HG03442 (cell line): ENCODE data around the gene SCML1.
"Not testable (repeated sequence)": the region's sequence is repeated elsewhere in the genome, so short reads cannot be mapped to it uniquely, and the experiment has no call there.

ENCODE experiments used
- ATAC-seq: cut with Tn5 transposase; IDR thresholded peaks from one replicate; pipeline ENCODE4 v1.9.1; 2021; ENCODE audit warnings: mild to moderate bottlenecking, moderate library complexity; ENCODE audit not compliant: unreplicated experiment

SCML1 gene

DNA sequence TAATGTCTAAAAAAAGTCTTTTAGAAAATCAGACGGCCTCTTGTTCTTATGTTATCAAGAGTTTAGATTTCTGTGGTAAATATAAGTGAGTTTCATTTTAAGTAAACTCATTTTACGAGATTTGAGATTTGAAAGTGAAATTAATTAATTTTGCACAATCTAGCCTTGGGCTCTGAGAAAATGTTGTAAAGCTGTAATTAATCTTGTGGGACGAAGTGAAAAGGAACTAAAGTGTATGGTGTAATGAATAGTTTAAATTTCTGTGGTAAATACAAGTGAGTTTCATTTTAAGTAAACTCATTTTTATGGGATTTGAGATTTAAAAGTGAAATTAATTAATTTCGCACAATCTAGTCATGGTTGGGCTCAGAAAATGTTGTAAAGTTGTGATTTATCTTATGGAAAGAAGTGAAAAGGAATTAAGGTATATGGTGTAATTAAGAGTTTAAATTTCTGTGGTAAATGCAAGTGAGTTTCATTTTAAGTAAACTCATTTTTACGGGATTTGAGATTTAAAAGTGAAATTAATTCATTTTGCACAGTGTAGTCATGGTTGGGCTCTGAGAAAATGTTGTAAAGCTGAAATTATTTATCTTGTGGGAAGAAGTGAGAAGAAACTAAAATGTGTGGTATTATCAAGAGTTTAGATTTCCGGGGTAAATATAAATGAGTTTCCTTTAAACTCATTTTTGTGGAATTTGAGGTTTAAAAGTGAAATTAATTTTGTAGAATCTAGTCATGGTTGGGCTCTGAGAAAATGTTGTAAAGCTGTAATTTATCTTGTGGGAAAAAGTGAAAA lies 1.6 kb downstream of the SCML1 start:
- ATAC-seq = no peak

DNA sequence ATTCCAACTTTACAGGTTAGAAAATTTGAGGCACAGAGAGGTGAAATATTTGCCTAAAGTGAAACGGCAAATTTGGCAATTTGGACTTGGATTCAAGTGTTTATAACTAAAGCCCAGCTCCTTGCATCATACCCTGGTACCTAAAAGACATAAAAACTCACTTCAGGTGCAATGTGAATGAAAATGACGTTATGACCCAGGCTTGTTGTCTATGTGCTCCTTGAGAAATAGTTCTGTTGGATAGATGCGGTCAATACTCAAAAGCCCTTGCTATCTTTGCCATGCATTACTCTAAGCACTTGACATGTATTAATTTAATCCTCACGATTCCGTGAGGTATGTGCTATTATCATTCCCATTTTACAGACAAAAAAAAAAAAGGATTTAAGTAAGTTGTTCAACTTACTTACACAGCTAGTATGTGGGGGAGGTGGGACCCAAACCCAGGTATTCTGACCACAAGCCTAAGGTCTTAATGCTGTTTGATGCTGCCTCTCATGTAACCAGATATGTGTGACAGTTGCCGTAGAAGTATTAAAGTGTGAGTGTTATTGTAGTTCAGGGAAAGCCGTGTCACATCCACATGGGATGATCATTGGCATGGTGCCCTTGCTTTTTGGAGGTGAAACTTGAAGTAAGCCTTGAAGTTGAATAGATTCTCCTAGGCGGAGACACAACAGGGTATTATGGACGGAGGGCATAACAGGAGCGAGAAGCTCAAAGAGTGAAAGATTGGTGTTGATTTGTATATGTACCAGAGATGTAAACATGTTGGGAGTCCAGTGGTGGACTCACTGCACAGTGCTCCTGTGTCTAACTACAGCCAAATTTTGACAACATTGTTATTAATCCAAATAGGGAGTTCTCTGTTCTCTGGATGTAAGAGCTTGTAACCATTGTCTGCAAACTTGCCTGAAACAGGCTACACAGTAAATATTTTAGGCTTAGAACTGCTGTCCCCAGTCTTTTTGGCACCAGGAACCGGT lies 3.1 kb downstream of the SCML1 start:
- no peak for ATAC-seq

DNA sequence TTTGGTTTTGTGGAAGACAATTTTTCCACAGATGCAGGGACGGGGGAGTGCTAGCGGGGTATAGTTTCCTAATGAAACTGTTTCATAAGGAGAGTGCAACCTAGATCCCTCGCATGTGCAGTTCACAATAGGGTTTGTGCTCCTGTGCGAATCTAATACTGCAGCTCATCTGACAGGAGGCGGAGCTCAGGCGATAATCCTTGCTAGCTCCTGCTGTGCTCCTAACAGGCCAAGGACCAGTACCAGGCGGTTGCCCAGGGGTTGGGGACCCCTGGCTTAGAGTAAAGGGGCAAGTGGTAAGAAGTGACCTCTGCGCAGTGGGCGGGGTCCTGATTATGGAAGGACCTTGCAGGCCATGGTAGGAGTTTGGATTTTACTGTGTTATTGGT lies 3.8 kb downstream of the SCML1 start:
- no peak for ATAC-seq

DNA sequence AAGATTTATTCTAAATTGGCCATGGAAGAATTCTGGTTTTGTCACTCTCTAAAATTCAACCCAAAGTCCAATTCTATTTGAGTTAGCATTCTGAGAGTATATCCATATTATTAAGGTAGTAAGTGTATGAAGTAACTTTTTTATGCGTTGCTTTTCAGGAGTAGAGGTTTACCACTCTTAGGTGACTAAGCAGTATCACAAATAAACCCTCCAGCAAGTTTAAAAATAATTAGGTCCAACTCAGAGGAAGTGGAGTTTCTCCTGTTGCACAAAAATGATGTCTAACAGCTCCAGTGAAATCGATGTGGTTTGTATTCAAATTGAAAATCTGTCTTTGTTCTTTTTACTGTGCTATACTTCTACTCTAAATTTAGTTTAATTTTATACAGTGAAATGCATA lies 6.6 kb downstream of the SCML1 start:
- no peak for ATAC-seq

DNA sequence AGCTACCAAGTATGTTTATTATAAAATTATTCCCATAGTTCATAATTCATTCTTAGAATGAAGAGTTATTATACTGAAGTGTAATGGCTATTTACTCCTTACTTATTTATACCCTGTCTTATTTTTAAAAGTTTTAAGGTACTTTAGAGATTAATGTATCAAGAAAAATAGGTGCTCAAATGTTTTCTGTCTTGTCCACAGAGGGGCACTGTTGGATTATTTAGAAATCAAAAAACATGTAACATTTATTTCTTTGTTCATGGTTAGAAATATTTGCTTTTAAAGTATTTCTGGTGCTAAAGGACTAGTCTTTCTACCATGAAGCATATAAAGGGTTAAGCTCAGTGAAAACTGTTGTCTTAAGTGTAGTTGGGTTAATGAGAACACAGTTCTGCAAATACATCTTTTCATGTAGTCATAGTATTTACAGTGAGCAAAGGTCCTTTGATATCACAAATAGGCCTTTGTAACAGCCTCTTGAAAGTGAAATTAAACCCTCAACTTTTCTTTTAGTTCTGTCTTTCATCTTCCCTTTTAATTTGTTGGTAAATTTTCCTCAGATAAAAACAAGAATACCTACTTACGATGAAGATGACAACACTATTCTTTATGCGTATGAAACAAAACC lies 7.7 kb downstream of the SCML1 start:
- no peak for ATAC-seq

DNA sequence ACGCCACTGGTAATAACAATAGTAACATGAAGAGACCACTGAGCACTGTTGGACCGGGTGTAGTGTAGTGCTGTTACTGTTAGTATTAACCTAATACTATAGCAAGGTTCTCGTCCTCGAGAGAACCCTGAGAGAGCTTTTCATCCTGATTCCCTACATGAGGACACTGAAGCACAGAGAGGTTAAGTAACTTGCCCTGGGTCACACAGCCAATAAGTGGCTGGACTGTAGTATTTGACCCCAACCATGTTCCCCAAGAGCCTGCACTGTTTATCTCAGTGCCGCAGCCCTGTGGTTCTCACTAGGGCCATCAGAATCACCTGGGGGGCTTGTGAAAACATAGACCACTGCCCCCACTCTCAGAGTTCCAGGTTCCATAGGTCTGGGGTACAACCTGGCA lies 10.4 kb downstream of the SCML1 start:
- ATAC-seq = no peak

DNA sequence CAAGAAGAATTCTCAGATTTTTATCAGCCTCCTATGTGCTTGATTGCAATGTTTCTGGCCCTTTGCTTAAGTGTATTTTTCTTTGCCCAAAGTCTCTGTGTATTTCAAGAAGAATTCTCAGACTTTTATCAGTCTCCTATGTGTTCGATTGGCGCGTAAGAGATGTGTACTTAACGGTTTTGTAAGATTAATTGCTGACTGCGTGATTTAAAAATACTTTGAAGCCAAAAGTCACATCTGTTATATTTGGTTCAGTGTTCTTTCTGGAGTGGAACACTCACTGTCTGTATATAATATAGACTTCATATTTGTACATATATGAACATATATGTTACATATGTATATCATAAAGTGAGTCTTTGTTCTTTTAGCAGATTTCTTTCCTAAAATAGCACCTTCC lies 11.4 kb downstream of the SCML1 start:
- no peak for ATAC-seq

DNA sequence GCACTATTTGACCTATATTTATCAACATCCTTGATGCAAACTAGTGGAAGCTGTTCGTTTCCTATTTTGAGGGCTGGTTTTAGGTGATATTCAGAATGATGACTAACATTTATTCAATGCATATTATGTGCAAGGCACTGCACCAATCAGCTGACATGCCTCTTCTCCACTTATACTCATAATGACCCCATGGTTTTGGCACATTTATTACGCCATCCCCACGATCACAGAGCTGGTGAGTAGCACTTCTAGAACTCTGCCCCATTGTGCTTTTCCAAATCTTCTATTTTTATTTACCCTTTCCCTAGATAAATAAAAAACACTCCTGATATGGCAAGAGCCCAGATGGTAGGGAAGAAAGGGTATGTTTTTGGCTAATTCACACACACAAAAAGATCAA lies 13.1 kb downstream of the SCML1 start:
- ATAC-seq = no peak

DNA sequence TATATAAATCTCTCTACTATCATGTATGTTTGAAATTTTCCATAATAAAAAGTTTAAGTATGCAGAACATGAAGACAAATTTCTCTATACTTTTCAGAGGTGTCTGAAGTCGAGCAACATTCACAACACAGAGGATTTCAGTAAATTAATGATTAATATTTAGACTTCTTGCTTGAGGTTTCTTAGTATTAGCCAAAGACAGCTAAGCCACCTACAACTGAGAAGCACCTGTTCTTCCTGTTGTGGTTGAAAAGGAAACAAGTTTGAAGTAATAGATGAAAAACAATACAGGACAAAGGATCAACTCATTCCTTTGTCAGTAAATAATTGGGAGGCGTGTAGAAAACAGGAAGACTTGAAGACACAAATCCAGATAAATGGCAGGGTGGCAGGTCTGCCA lies 21.1 kb downstream of the SCML1 start:
- ATAC-seq = peak; percentile 42

DNA sequence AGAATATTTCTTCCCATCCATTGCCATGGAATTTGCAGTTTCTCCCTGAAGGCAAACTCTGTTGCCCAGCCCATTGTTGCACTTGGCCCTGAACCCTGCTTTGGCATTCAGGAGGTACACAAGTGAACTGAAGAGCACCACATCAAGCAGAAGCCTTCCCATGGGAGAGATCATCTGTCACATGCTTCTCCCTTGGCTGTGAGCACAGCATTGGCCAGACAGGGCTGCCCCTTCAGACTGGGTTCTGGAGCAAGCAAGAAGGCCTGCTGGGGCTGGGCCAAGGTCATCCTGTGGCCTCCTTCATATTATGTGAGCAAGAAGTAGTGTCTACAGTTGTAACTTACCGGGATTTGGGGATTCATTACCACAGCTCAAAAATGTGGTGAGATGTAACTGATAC lies 22.7 kb downstream of the SCML1 start:
- no peak for ATAC-seq

DNA sequence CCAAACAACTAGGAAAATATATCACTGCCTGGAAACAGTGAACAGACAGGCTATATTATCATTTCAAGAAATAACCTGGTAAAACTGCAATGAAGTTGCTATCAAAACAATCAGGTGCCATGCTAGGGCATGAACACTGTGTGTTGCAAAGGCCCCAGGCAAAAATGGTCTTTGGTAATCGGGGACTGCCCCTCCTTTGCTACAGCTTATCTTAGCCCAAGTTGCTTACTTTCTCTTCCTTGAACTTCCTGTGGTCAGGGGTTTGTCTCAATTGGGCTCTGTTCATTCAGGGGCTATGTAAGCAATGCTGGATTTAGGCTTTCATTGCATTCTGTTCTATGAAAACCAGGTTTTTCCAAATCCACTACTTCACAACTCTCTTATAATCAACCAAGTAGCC lies 30.4 kb downstream of the SCML1 start:
- no peak for ATAC-seq

DNA sequence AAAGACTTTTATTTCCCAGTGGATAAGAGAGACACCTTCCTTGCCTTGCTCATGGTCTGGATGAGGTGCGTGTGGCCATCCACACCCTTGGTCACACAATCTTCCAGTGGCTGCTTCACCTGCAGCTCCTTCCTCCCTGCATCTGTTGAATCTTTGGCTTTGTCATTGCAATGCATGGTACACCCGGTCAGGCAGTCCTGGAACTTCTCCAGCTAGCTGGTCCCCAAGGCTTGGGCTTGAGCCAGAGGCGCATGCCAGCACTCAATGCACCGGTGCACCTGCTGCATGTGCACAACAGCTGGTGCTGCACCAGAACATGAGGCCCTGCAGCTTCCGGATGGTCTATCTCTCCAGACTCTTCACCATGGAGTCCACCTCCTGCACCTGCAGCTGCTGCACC lies 31.7 kb downstream of the SCML1 start:
- ATAC-seq = no peak

DNA sequence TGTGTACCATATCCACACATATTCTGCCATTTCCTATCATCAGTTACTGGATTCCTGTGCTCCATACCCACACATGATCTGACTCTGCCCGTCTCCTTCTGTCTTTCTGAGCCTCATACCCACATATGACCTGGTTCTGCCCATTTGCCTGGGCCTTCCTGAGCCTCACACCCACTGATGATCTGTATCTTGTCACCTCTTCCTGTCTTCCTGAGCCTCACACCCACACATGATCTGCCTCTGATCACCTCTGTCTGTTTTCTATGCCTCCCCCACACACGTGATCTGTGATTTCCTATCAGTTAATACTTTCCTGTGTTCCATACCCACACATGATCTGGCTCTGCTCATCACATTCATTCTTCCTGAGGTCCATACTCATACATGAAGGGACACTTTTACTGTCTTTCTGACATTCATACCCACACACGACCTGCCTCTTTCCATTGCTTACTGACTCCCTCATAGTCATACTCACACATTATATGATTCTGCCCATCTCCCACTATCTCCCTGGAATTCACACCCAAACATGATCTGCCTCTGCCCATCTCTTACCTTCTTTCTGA lies 32.5 kb downstream of the SCML1 start:
- no peak for ATAC-seq

DNA sequence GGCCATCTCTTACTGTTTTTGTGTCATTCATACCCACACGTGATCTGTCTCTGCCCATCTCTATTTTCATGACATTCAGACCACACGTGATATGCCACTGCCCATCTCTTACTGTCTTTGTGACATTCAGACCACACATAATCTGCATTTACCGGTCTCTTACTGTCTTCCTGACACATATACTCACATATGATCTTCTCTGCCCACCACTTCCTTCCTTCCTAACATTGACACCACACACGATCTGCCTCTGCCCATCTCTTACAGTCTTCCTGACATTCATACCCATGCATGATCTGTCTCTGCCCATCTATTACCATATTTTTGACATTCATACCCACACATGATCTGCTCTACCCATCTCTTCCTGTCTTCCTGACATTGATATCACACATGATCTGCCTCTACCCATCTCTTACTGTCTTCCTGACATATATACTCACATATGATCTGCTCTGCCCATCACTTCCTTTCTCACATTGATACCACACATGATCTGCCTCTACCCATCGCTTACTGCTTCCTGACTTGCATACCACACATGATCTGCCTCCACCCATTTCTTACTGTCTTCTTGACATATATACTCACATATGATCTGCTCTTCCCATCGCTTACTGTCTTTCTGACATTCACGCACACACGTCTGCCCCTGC lies 36.1 kb downstream of the SCML1 start:
- no peak for ATAC-seq

DNA sequence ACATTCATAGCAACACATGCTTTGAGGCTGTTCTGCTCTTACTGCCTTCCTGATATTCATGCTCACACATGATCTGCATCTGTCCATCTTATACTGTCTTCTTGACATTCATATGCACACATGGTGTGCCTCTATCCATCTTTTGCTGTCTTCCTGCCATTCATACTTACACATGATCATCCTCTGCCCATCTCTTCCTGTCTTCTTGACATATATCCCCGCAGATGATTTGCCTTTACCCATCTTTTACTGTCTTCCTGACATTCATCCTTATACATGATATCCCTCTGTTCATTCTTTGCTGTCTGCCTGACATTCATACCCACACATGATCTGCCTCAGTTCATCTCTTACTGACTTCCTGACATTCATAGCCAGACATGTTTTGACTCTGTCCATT lies 36.8 kb downstream of the SCML1 start:
- ATAC-seq = no peak

DNA sequence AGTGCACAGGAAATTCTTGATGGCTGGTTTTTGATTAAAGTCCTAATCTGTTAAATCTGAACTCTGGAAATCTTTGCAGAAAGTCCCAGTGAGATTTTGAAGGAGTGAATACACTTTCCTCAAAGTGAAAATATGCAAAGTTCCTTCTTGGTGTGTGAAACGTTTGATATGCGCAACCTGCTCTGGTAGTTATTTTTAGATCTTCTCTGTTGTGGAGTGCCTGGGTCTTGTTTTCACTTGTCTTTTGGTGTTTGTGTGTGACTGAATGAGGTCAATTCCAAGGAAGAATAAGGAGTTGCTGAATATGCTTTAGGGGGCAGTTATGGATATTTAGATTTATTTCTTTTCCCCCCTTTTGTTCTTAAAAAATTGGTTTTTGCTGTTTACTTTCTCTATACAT lies 41.7 kb downstream of the SCML1 start:
- ATAC-seq = no peak

DNA sequence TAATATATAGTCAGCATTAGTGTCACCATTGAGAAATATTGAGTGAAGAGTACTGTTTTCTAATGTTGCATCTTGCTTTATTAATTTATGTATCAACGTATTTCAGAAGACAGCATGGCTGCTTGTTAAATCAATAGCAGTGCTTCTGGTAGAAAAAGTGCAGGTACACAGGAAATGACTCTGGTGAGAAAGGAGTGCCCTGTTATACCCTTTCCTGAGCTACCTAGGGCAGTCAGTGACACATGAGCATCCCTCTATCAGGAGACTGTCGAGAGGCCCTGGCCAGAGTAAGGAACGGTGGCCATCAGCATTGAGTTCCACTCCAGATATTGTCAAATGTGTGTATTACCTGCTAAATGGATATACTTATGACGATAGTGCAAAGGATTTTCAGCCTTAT lies 42.1 kb downstream of the SCML1 start:
- no peak for ATAC-seq

DNA sequence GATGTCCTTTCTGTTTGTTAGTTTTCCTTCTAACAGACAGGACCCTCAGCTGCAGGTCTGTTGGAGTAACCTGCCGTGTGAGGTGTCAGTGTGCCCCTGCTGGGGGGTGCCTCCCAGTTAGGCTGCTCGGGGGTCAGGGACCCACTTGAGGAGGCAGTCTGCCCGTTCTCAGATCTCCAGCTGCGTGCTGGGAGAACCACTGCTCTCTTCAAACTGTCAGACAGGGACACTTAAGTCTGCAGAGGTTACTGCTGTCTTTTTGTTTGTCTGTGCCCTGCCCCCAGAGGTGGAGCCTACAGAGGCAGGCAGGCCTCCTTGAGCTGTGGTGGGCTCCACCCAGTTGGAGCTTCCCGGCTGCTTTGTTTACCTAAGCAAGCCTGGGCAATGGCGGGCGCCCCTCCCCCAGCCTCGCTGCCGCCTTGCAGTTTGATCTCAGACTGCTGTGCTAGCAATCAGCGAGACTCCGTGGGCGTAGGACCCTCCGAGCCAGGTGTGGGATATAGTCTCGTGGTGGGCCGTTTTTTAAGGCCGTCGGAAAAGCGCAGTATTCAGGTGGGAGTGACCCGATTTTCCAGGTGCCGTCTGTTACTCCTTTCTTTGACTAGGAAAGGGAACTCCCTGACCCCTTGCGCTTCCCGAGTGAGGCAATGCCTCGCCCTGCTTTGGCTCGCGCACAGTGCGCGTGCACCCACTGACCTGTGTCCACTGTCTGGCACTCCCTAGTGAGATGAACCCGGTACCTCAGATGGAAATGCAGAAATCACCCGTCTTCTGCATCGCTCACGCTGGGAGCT lies 49.5 kb downstream of the SCML1 start:
- not testable (repeated sequence) for ATAC-seq

DNA sequence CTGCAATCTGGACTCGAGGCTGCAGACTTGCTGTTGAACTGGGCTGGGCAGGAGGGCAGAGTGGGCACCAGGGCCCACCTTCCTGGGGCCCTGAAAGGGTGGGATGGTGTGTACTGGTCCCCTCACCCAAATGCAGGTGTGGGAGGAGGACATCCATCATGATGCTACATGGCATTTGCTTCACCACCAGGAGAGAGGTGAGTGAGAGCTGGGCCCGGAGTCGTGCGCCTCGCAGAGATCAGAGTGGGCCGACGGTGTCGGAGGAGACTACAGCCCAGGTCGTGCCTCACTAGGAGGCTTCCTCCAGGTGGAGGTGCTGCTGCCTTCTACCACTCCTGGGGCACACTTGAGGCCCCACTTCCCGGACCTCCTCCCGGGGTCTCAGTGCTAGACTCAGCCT lies 50.3 kb downstream of the SCML1 start:
- no peak for ATAC-seq

DNA sequence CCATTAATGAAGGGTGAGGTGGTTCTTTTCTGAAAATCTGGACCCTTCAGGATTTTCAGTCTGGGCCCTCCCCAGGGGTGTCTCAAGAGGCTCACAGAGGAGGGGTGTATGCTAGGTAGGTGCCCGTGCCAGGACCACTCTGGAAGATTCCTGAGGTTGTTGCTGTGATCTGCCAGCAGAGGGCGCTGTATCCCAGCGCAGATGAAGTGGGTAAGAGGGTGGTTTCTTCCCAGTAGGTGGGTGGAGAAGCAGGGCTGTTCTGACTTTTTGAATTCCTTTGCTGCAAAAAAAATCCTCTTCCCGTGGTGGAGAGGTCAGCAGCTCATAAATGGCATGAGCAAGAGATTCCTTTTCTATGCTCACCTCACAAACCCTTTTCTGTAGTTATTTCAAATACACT lies 51.1 kb downstream of the SCML1 start:
- ATAC-seq = no peak
